ENCODE results near the gene MYO16. TPM values are rescaled to one million over a fixed set of nuclear protein-coding genes. Genes with fewer than 3 reads are reported as not detected.
A peak's percentile ranks its signal among the peaks of the same experiment; 100 is the strongest.
"Not testable (repeated sequence)": the region's sequence is repeated elsewhere in the genome, so short reads cannot be mapped to it uniquely, and the experiment has no call there.

MYO16 gene
- total RNA-seq, 1 experiment from 2014 or later: 0.10 TPM

DNA sequence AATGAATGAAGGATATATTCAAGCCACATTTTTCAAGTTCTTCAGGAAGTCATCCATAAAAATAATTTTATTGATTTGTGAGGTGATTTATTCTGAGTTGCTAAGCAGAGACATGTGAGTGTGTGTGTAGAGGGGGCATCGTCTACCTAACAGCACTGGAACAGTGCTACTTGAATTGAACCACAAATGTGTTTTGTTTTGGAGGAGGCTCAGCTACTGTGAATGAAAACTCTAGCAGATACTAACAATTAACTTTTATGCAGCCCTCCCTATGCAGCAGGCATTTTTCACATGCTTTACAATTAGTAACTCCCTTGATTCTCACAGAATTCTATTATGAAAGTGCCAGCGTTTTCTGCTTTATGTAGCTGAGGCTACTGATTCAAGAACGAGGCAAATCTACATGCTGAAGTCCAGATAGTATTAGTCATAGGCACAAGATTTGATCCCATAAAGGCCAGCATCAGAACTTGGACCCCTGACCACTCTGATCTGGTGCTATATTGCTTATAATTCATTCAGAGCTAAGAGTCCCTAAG lies 103.7 kb downstream of the MYO16 start:
- no peak for DNase-seq (ENCODE audit: extremely low read depth, low read depth)

DNA sequence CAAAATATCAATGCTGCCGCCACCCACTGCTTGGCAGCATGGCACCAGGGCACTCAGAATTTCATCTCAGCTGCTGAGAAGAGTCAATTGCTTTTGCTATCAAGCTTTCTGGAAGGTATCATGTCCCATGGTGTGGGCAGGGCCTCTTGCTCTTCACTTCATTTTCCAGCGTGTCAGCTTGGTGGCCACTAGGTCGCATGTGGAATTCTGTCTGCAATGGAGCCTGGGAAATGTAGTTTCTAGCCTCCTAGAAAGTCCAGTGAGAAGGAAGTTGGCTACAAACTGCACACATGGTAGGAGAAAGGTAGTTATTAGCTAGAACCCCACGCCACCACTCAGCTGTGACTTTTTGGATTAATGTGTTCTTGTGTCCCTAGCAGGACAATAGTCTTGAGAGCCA lies 105.3 kb downstream of the MYO16 start:
- DNase-seq (ENCODE audit: extremely low read depth, low read depth): peak; percentile 13

DNA sequence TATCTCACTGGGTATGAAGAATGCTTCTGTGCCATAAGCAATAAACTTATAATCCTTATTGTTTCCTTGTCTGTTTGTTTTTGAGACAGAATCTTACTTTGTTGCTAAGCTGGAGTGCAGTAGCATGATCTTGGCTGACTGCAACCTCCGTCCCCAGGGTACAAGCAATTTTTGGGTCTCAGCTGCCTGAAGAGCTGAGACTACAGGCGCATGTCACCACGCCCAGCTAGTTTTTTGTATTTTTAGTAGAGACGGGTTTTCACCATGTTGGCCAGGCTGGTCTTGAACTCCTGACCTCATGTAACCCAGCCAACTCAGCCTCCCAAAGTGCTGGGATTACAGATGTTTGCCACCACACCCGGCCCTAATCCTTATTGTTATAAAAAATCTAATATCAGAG lies 112.5 kb downstream of the MYO16 start:
- DNase-seq (ENCODE audit: extremely low read depth, low read depth): no peak

DNA sequence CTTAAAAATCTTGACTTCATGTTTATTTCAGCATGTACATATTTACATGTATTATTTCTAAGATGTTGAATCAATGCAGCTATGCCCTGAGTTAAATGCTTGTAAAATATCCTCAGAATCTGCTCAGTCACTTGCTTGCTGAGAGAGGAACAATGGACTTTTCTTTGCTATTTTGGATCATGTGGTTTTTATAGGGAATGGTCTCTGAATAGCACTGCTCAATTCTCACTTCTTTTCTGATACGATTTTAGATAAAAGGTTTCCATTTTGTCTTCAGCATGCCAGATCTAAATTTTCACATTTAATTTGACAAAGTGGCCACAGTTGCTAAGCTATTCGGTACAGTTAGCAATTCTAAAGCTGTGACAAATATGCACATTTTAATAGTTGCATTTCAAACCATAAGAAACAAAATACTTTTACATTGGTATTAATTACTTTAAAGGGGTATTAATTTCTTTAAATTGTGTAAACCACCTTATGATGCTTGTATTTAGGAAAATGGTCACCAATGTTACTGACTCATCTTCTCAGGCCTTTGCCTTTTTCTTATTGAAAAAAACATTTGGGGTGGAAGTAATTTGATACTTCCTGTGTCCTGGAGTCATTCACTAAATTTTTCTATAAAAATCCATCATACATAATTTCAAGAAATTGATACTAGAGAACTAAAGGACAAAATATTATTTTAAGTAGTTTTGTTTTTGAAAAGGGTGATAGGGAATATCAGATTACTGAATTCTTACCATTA lies 113.5 kb downstream of the MYO16 start:
- DNase-seq (ENCODE audit: extremely low read depth, low read depth): no peak

DNA sequence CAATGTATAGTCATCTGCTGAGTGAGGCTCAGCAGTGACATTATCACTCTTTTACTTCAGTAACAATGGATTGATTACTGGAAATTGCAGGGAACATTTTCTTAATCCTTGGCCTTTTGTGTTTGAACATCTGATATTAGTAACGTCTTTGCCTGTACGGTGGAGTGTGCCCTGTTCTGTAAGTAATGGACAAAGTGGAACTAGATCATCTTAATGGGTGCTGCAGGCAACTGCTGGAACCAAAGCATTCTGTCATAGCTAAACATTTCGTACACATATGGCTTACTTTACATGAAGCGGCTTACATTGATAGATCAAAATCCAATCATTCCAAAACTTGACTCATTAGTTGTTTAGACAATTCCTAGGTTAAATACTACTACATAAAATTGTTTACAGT lies 114.1 kb downstream of the MYO16 start:
- no peak for DNase-seq (ENCODE audit: extremely low read depth, low read depth)

DNA sequence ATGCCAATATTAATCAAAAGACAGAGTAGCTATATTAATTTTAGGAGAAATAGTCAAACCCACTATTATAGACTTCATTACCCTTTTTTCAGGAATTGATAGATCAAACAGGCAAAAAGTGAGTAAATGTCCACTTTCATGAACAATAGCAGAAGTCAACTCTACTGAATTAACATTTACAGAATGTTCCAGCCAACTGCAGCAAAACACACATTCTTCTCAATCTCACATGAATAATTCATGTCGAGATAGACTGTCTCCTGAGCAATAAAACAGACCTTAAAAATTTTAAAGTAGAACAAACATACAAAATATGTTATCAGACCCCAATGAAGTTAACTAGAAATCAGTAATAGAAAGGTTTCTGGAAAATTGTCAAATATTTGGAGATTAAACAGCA lies 118.4 kb downstream of the MYO16 start:
- DNase-seq (ENCODE audit: extremely low read depth, low read depth): no peak

DNA sequence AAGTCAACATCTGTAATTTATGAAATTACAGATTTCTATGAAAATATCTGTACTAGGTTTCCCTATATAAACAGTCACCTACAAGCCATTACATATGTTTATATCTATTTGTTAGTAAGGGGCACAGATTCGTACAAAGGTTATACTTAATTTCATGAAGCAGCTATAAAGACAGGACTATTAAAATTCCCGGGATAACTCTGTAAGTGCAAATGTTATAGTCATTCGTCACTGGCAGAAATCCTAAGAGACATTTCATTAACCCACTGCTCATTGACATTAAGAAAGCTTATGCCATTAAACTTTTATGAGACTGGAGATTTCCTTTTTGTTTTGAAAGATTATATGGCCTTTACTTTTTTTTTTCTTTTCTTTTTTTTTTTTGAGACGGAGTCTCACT lies 122.9 kb downstream of the MYO16 start:
- no peak for DNase-seq (ENCODE audit: extremely low read depth, low read depth)

DNA sequence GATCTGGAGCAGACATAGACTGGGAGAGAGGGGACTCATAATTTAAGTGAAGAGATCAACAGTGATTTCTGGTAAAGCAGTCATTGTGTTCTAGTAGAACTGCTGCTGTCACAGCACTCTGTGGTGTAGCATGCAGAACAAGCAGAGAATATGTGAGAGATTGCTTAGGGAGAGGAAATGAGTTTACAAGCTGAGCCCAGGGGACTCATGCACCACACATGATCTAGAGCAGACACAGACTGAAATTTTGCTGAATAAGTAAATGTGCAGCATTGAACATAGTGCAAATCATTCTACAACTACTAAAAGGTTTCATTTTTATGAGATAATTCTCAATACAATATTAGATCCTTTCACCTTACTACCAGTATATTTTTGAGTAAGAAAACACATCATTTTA lies 125.7 kb downstream of the MYO16 start:
- no peak for DNase-seq (ENCODE audit: extremely low read depth, low read depth)

DNA sequence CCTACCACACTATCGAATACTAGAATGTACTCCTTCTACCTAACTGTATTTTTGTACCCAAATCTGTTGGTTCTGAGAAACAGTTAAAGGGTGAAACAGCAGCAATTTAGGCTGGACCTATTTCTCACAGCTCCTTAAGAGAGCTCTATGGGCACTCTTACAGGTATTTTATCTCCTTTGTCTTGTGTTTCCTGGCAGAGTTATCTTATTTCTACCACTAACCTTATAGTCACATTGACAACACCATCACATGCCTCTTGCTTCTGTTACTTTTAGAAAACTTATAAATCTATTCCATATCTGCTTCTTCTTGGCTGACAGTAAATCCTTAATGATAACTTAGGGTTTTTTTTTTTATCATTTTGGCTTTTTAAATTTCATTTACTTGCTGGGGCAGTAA lies 130.7 kb downstream of the MYO16 start:
- DNase-seq (ENCODE audit: extremely low read depth, low read depth): no peak

DNA sequence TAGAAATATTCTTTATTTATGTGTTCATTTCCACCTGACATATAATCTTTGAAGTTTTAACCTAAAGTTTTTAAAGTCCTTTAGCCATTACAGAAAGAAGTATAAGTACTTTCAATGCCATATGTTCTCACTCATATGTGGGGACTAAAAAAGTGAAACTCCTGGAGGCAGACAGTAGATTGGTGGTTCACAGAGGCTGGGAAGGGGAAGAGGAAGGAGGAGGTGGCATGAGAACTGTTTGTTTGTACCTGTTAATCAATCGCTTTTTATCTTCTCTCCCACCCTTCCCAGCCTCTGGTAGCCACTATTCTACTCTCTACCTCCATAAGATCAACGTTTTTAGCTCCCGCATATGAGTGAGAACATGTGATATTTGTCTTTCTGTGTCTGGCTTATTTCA lies 131.1 kb downstream of the MYO16 start:
- no peak for DNase-seq (ENCODE audit: extremely low read depth, low read depth)

DNA sequence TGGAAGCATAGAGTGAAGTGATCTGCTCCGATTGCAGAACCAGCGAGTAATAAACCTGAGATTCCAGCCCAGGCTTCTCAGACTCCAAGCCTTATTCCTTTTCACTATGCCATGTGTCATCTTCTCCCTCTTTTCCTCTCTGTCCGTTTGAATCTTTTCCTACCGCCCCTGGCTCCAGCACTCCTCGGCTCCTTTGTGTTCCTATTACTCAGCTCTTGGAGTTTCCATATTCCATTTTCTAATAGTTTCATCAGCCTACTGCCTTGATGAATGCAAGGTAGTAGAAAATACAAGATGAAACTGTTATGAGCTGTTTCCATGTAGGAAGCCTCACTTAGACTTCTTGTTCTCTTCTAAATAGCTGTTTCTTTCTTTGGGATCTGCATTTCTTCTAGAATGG lies 138.6 kb downstream of the MYO16 start:
- no peak for DNase-seq (ENCODE audit: extremely low read depth, low read depth)

DNA sequence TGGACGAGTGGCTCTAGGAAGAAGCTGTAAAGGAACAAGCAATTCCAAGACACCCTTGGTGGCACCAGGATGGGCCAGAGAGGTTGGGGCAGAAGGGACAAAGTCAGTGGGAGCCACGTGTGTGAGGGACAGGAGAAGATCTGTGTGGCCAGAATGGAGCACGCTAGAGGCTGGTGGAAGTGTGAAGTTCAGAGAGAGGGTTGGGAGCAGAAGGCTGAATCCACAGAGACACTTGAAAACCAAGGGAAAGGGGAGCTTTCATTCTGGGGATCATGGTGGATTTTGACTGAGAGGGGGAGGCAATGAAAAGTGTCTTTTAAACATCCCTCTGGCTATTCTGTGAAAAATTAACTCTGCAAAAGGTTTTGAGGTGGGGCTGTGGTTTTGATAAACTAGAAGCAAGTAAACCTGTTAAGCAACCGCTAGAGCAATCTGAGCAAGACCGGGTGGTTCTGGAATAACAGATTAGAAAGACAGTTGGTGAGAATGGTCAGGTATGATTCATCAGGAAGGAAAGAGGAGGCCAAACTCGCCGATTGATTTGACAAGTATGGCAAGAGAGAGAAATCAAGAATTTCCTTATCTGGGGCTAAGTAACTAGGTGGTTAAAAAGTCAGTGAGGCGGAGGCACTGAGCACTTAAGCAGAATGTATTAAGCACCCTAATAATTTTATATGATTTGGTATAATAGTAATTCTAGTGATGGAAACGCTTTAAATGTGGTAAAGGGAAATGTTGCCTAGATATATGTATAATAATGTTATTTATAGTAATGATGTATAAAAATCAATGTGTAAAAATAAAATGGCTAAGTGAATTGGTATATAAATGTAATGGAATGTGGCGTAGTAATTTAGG lies 140.0 kb downstream of the MYO16 start:
- DNase-seq (ENCODE audit: extremely low read depth, low read depth): no peak

DNA sequence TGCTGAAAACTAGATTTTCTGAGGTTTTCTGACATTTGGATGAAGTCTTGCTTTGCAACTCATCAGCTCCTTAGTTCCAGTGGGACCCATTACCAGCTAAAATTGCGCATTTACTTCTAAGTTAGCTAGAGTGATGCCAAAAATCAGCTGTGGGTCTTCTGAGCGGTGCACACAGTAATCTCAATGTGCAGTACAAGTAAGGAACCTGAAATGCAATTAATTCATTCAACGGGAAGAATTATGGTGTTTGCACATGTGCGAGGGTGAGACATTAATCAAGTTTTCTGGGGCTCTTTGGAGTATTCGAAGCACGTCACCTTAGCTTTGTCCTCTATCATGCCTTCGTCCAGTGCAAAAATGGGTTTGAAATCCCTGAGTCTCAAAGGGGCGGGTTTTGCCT lies 146.2 kb downstream of the MYO16 start:
- DNase-seq (ENCODE audit: extremely low read depth, low read depth): no peak

DNA sequence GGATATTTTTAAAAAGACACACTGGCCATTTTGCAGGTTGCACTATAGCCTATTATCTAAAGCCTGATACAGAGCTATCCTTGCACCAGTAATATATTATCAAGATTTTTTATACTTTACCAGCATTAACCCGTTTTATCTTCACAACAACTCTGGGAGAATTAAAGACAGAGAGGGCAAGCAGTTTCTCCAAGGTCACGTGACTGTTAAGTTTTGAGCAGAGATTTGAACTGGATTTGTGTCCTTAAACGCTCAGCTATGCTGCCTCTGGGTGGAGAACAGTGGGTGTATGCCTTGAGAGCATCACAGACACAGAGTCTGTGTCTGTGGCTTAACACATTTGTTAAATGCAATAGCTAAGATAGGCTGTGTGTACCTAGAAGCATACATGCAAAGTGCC lies 147.2 kb downstream of the MYO16 start:
- no peak for DNase-seq (ENCODE audit: extremely low read depth, low read depth)

DNA sequence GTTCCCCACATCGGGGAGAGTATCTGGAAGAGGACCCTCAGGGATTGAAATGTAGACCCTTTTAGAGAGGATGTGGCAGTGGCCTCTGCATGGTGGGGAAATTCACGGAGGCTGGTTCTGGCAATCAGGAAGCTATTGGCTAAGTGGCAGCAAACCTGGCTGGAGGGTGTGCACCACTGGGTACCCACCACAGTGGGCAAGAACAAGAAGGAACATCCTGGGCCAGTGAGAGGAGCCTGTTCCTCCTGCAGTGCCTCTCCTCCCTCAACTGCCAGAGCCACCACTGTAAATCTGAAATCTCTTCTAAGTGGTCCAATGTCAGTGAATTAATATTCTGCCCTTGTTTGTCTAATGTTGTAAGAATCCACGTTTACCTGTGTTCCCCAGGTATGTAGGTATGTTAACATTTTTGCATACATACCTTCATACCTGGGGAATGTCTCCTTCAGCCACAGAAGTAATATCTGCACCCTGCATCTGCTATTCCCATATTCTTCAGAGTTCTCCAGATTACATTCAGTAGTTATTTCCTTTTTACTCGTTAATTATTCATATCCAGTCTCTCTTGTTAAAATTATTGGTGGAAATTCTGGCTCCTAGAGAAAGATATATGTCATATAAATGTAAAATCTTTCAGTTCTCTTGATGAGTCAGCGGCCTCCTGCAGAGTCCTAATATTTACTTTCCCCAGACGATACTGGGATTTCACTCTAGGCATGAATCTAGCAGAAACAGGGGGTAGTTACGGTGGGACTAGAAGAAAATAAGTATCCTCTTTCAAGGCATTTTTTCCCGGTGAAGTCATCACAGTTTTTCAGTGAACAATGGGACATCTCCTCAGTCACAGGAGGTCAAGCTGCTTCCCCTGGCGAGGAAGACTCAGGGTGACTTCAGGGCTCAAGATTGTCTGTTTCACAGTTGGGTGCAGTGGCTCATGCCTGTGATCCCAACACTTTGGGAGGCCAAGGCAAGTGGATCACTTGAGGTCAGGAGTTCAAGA lies 148.3 kb downstream of the MYO16 start:
- no peak for DNase-seq (ENCODE audit: extremely low read depth, low read depth)

DNA sequence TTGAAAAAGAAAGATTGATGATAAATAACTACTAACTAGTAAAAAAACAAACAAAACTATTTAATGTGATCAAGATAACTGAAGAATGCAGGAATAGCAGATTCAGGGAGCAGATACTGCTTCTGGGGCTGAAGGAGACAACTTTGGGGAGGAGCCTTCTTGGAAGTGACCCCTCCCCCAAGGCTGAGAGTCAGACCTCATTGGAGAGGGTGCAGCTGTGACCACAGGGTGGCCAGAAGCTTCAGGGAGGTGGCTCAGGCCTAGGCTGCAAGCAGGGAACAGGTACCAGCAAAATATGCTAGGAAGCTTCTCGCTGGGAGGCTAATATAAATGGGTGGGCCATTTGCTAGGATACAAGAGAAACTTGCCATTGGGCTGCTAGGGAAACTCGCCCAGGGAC lies 149.9 kb downstream of the MYO16 start:
- no peak for DNase-seq (ENCODE audit: extremely low read depth, low read depth)

DNA sequence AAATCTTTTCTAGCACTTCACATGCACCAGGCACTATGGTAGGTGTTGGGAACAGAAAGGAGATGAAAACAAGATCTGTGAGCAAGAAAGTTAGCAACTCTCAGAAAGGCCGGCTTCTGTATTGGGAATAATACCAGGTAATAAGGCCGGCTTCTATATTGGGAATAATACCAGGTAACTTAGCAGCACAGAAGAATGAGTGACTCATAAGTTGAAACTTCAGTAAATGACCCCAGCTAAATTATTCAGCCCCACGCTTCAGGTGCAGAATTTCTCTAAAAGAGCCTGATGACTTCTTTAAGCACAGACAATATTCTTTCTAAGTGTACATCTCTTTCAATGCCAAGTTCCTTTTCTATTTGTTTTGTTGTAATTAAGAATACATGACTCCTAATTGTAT lies 151.3 kb downstream of the MYO16 start:
- DNase-seq (ENCODE audit: extremely low read depth, low read depth): no peak

DNA sequence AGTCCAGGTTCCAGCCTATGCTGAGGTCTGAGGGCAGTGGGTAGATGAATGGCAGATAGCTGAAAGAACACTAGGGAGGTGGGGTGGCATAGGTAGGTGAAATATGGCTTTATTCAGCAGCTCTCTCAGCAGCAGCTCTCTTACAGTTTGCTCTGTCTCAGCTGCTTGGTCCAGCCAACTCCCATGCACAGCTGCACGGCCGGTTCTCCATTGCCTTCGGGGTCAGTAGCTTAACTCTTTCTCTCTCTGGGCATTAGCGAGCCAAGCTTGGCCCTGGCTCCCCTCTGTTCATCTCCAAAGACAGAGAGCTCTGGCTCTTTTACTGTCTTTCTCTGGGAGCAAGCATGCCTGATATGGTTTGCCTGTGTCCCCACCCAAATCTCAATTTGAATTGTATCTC lies 151.9 kb downstream of the MYO16 start:
- no peak for DNase-seq (ENCODE audit: extremely low read depth, low read depth)

DNA sequence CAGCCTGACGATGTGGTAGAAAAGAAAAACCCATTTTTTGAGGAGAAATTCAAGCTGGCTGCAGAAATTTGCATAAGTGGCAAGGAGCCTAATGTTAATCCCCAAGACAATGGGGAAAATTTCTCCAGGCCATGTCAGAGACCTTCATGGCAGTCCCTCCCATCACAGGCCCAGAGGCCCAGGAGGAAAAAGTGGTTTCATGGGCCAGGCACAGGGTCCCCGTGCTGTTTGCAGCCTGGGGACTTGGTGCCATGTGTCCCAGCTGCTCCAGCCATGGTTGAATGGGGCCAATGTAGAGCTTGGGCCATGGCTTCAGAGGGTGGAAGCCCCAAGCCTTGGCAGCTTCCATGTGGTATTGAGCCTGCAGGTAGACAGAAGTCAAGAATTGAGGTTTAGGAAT lies 153.1 kb downstream of the MYO16 start:
- not testable (repeated sequence) for DNase-seq (ENCODE audit: extremely low read depth, low read depth)

DNA sequence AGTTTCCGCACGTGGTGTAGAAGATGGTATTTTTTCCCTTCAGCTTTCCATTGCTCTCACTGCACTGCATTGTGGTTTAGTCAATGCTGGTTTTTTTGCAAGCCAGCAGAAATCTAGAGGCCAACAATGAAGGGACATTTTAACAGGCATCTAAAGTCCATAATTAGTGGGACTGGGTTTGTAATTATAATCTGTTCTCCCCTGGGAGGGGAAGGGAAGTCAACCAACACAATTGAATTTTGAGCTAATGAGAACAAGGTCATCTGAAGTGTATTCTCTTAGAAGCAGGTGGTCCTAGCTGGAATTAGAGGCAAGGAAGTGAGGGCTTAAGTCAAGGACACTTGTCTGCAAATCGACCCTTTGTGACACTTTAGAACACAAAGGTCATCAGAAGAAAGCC lies 156.4 kb downstream of the MYO16 start:
- DNase-seq (ENCODE audit: extremely low read depth, low read depth): no peak

All from NCI-H460 (cell line).